HepG2 (cell line): ENCODE measurements around the gene SMTNL1. TPM values are rescaled to one million over a fixed set of nuclear protein-coding genes. Genes with fewer than 3 reads are reported as not detected.

Experiments used
- FOXK1 ChIP-seq: sonication (generic); formaldehyde crosslinking; IDR thresholded peaks from 2 replicates; pipeline ENCODE4 v1.4.0; 2020; ENCODE audit warnings: low read depth, missing genetic modification reagents, borderline replicate concordance
- NCOA2 ChIP-seq: sonication (generic); formaldehyde crosslinking; IDR thresholded peaks from 2 replicates; pipeline ENCODE4 v1.8.0; 2022; ENCODE audit warnings: inconsistent platforms
- NCOR1 ChIP-seq: fragments of 200-600 bp; sonication (generic); IDR thresholded peaks from 2 replicates; pipeline ENCODE4 v1.7.0; 2017; ENCODE audit warnings: antibody characterized with exemption, low read length, borderline replicate concordance
- NR2C2 ChIP-seq: sonication (generic); formaldehyde crosslinking; IDR thresholded peaks from 2 replicates; pipeline ENCODE4 v1.4.0; 2020; ENCODE audit warnings: missing genetic modification reagents, mild to moderate bottlenecking, moderate library complexity, borderline replicate concordance
- PCBP2 ChIP-seq: fragments of 200-400 bp; formaldehyde crosslinking; optimal IDR thresholded peaks from 2 replicates; pipeline ENCODE3; 2018; ENCODE audit warnings: low read length, low read depth; ENCODE audit not compliant: poor library complexity, severe bottlenecking
- PHF5A ChIP-seq: IDR thresholded peaks from one replicate; pipeline ENCODE4 v1.6.1; 2018; ENCODE audit warnings: low read depth, missing genetic modification reagents; ENCODE audit not compliant: unreplicated experiment
- PRDM10 ChIP-seq: sonication (generic); formaldehyde crosslinking; IDR thresholded peaks from 2 replicates; pipeline ENCODE4 v1.4.0; 2020; ENCODE audit warnings: low read depth, missing genetic modification reagents
- SATB2 ChIP-seq: sonication (generic); formaldehyde crosslinking; IDR thresholded peaks from 2 replicates; pipeline ENCODE4 v1.5.0; 2020; ENCODE audit warnings: missing genetic modification reagents
- SOX5 ChIP-seq: IDR thresholded peaks from 2 replicates; pipeline ENCODE4 v1.6.1; 2016; ENCODE audit warnings: borderline replicate concordance
- SP5 ChIP-seq: IDR thresholded peaks from 2 replicates; pipeline ENCODE4 v1.6.1; 2016; ENCODE audit warnings: low read depth, borderline replicate concordance
- YY1 ChIP-seq: IDR thresholded peaks from 2 replicates; pipeline ENCODE4 v1.6.1; 2011; ENCODE audit warnings: low read length, low read depth, moderate library complexity, mild to moderate bottlenecking; ENCODE audit not compliant: insufficient read depth, insufficient replicate concordance
- ZBTB37 ChIP-seq: sonication (generic); formaldehyde crosslinking; IDR thresholded peaks from 2 replicates; pipeline ENCODE4 v1.4.0; 2020; ENCODE audit warnings: mild to moderate bottlenecking, missing genetic modification reagents
- ZNF225 ChIP-seq: sonication (generic); formaldehyde crosslinking; IDR thresholded peaks from 2 replicates; pipeline ENCODE4 v1.4.0; 2020; ENCODE audit warnings: mild to moderate bottlenecking, missing genetic modification reagents
- ZNF264 ChIP-seq: sonication (generic); formaldehyde crosslinking; IDR thresholded peaks from 2 replicates; pipeline ENCODE4 v1.4.0; 2020; ENCODE audit warnings: missing genetic modification reagents
- ZNF281 ChIP-seq: sonication (generic); formaldehyde crosslinking; IDR thresholded peaks from 2 replicates; pipeline ENCODE4 v1.4.0; 2020; ENCODE audit warnings: missing genetic modification reagents, borderline replicate concordance
- ZNF644 ChIP-seq: IDR thresholded peaks from 2 replicates; pipeline ENCODE4 v1.6.1; 2016; ENCODE audit warnings: low read depth
- ZNF780A ChIP-seq: sonication (generic); formaldehyde crosslinking; IDR thresholded peaks from 2 replicates; pipeline ENCODE4 v1.8.0; 2022; ENCODE audit warnings: mild to moderate bottlenecking, missing genetic modification reagents, moderate library complexity
- ZSCAN9 ChIP-seq: IDR thresholded peaks from 2 replicates; pipeline ENCODE4 v1.6.1; 2016; ENCODE audit warnings: borderline replicate concordance
- polyA plus RNA-seq, 8 experiments: library from polyadenylated mRNA; depleted of rRNA in 3 of 8; stranded (reverse) in 7 of 8; unstranded in 1 of 8; fragments of >200 nt; fragmentation: Illumina TruSeq in 4 of 8; extraction: Trizol in 4 of 8; gene quantifications; 2 replicates each; pipeline versions ENCODE4 v1.2.1 to v1.2.3, GENCODE V29; 2011 to 2016; ENCODE audit warnings: low read depth in 4 of 8, missing spikeins in 1 of 8, mixed read lengths in 1 of 8; ENCODE audit not compliant: insufficient read depth in 1 of 8
- total RNA-seq, 5 experiments: library from RNA; depleted of rRNA; stranded (reverse); fragments of >200 nt; fragmentation: Illumina TruSeq; extraction: Trizol; gene quantifications; 2 replicates each; pipeline ENCODE4 v1.2.3, GENCODE V29; 2016; ENCODE audit warnings: low read depth in 1 of 5
- TF ChIP-seq, protein P1 (sequence below): IDR thresholded peaks from 2 replicates; pipeline ENCODE4 v1.6.1; 2016

SMTNL1 gene
- total and polyA plus RNA-seq, 2 of the 13 experiments (the other 11 are each of a cell fraction or from before 2014, with no cell fraction given) = 0.04 TPM; not detected in 1

DNA sequence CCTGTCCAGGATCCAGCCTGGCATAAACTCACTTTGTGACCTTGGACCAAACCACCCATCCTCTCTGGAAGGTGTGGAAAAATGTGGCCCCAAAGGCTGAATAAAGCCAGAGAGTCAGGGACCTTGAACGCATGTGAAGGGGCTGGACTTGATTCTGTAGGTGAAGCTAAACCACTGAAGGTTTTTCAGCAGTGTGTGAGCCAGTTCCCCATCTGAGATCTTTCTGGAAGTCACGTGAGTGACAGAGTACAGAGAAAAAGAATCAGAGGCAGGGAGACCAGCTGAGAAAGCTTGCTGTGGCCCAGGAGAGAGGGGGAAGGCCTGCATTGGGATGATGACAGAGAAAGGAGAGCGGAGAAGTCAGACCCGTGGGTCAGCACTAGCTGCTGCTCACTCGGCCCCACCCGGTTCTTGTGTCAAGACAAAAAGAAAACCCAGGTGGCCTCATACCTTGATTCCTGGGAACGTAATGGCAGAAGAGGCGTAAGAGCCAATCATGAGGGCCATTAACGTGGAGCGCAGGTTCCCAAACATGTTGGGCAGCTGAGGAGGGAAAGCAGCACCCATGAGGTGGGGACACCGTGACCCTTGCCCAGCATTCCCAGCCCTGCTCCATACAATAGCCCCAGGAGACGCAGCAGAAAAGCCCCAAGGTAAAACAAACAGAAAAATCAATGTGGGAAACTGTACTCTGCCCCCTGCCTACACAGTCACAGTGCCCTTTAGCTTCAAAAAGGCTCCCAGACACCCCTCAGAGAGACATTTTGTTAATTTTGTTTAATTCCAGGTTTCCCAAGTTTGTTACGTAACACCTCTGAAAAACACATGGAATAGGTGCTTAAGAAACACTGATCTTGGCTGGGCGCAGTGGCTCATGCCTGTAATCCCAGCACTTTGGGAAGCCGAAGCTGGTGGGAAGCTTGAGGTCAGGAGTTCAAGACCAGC lies 39.8 kb upstream of the SMTNL1 start (continued):
- TF ChIP-seq PHF5A (CRISPR knock-in tag) (peak; percentile 29), ZBTB37 (CRISPR knock-in tag) (peak; percentile 71; the same call in 1 of the 2 replicates), NCOA2 (CRISPR knock-in tag) (peak; percentile 78), NCOR1 (peak; percentile 94), ZNF281 (CRISPR knock-in tag) (peak; percentile 16; the same call in 1 of the 2 replicates), FOXK1 (peak; percentile 73), PRDM10 (CRISPR knock-in tag) (peak; percentile 97), ZSCAN9 (CRISPR knock-in tag) (peak; percentile 33; the same call in 1 of the 2 replicates), SATB2 (CRISPR knock-in tag) (no peak), SOX5 (peak; percentile 78; the same call in 1 of the 2 replicates), SP5 (CRISPR knock-in tag) (0 out of 2 replicates have a peak, but pooled peaks have one; percentile 30), ZNF644 (CRISPR knock-in tag) (peak; percentile 80), YY1 (peak; percentile 47), ZNF264 (CRISPR knock-in tag) (peak; percentile 88), PCBP2 (no peak), NR2C2 (CRISPR knock-in tag) (peak; percentile 80; the same call in 1 of the 2 replicates), ZNF780A (CRISPR knock-in tag) (0 out of 2 replicates have a peak, but pooled peaks have one; percentile 56), ZNF225 (CRISPR knock-in tag) (0 out of 2 replicates have a peak, but pooled peaks have one; percentile 23)
- TF ChIP-seq, protein P1, sequence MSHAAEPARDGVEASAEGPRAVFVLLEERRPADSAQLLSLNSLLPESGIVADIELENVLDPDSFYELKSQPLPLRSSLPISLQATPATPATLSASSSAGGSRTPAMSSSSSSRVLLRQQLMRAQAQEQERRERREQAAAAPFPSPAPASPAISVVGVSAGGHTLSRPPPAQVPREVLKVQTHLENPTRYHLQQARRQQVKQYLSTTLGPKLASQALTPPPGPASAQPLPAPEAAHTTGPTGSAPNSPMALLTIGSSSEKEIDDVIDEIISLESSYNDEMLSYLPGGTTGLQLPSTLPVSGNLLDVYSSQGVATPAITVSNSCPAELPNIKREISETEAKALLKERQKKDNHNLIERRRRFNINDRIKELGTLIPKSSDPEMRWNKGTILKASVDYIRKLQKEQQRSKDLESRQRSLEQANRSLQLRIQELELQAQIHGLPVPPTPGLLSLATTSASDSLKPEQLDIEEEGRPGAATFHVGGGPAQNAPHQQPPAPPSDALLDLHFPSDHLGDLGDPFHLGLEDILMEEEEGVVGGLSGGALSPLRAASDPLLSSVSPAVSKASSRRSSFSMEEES = peak; percentile 22; the same call in 1 of the 2 replicates
